HepG2 (cell line): ENCODE results near the gene MIEF1. TPM values are rescaled to one million over a fixed set of nuclear protein-coding genes. Genes with fewer than 3 reads are reported as not detected.
A peak's percentile ranks its signal among the peaks of the same experiment; 100 is the strongest.

ENCODE experiments used
- BHLHE40 ChIP-seq: IDR thresholded peaks from 2 replicates; pipeline ENCODE4 v1.6.1; 2011; ENCODE audit warnings: low read length, improper control_type of control experiment
- CEBPZ ChIP-seq: IDR thresholded peaks from 2 replicates; pipeline ENCODE4 v1.6.1; 2012; ENCODE audit warnings: low read length, improper control_type of control experiment
- ETS1 ChIP-seq: sonication (generic); formaldehyde crosslinking; IDR thresholded peaks from 2 replicates; pipeline ENCODE4 v1.4.0; 2020; ENCODE audit warnings: missing genetic modification reagents
- GATAD2A ChIP-seq: IDR thresholded peaks from 2 replicates; pipeline ENCODE4 v1.6.1; 2016
- HDAC6 ChIP-seq: fragments of 200-600 bp; sonication (generic); IDR thresholded peaks from 2 replicates; pipeline ENCODE4 v1.7.0; 2017; ENCODE audit warnings: mild to moderate bottlenecking, antibody characterized with exemption, low read length, low read depth
- HNRNPH1 ChIP-seq: fragments of 200-400 bp; formaldehyde crosslinking; optimal IDR thresholded peaks from 2 replicates; pipeline ENCODE3; 2017; ENCODE audit warnings: mild to moderate bottlenecking, low read depth, low read length
- KLF13 ChIP-seq: sonication (generic); formaldehyde crosslinking; IDR thresholded peaks from 2 replicates; pipeline ENCODE4 v1.4.0; 2020; ENCODE audit warnings: mild to moderate bottlenecking, missing genetic modification reagents
- MAFF ChIP-seq: IDR thresholded peaks from 2 replicates; pipeline ENCODE4 v1.6.1; 2011; ENCODE audit warnings: low read depth, low read length, improper control_type of control experiment
- RXRA ChIP-seq: sonication (generic); formaldehyde crosslinking; IDR thresholded peaks from 2 replicates; pipeline ENCODE4 v1.5.1; 2020; ENCODE audit warnings: missing genetic modification reagents
- RXRB ChIP-seq: IDR thresholded peaks from 2 replicates; pipeline ENCODE4 v1.6.1; 2016; ENCODE audit warnings: borderline replicate concordance, missing genetic modification reagents, missing compliant biosample characterization
- SMC3 ChIP-seq: IDR thresholded peaks from 2 replicates; pipeline ENCODE4 v1.6.1; 2011; ENCODE audit warnings: low read length, improper control_type of control experiment
- ZBTB3 ChIP-seq: sonication (generic); formaldehyde crosslinking; IDR thresholded peaks from 2 replicates; pipeline ENCODE4 v1.4.0; 2020; ENCODE audit warnings: low read depth, mild to moderate bottlenecking, moderate library complexity, missing genetic modification reagents, borderline replicate concordance
- ZBTB46 ChIP-seq: sonication (generic); formaldehyde crosslinking; IDR thresholded peaks from 2 replicates; pipeline ENCODE4 v1.4.0; 2020; ENCODE audit warnings: mild to moderate bottlenecking, missing genetic modification reagents, borderline replicate concordance
- ZFY ChIP-seq: sonication (generic); formaldehyde crosslinking; IDR thresholded peaks from 2 replicates; pipeline ENCODE4 v1.4.0; 2020; ENCODE audit warnings: missing genetic modification reagents
- ZNF205 ChIP-seq: IDR thresholded peaks from 2 replicates; pipeline ENCODE4 v1.6.1; 2018; ENCODE audit warnings: missing biosample characterization, missing genetic modification reagents
- ZNF354B ChIP-seq: sonication (generic); formaldehyde crosslinking; IDR thresholded peaks from 2 replicates; pipeline ENCODE4 v1.8.0; 2022; ENCODE audit warnings: mild to moderate bottlenecking, missing genetic modification reagents
- ZNF567 ChIP-seq: sonication (generic); formaldehyde crosslinking; IDR thresholded peaks from 2 replicates; pipeline ENCODE4 v1.8.1; 2023; ENCODE audit warnings: mild to moderate bottlenecking, missing genetic modification reagents, borderline replicate concordance
- ZNF878 ChIP-seq: sonication (generic); formaldehyde crosslinking; IDR thresholded peaks from 2 replicates; pipeline ENCODE4 v1.8.1; 2023; ENCODE audit warnings: mild to moderate bottlenecking, missing genetic modification reagents, moderate library complexity
- ZSCAN29 ChIP-seq: sonication (generic); formaldehyde crosslinking; conservative IDR thresholded peaks from 2 replicates; pipeline ENCODE4 v1.4.0; 2020; ENCODE audit warnings: mild to moderate bottlenecking, missing genetic modification reagents
- polyA plus RNA-seq, 8 experiments: library from polyadenylated mRNA; depleted of rRNA in 3 of 8; stranded (reverse) in 7 of 8; unstranded in 1 of 8; fragments of >200 nt; fragmentation: Illumina TruSeq in 4 of 8; extraction: Trizol in 4 of 8; gene quantifications; 2 replicates each; pipeline versions ENCODE4 v1.2.1 to v1.2.3, GENCODE V29; 2011 to 2016; ENCODE audit warnings: low read depth in 4 of 8, missing spikeins in 1 of 8, mixed read lengths in 1 of 8; ENCODE audit not compliant: insufficient read depth in 1 of 8
- total RNA-seq, 5 experiments: library from RNA; depleted of rRNA; stranded (reverse); fragments of >200 nt; fragmentation: Illumina TruSeq; extraction: Trizol; gene quantifications; 2 replicates each; pipeline ENCODE4 v1.2.3, GENCODE V29; 2016; ENCODE audit warnings: low read depth in 1 of 5
- TF ChIP-seq, protein P1 (sequence below): IDR thresholded peaks from 2 replicates; pipeline ENCODE4 v1.6.1; 2016; ENCODE audit warnings: missing genetic modification reagents, missing compliant biosample characterization
- TF ChIP-seq, protein P2 (sequence below): sonication (generic); formaldehyde crosslinking; IDR thresholded peaks from 2 replicates; pipeline ENCODE4 v1.4.0; 2020; ENCODE audit warnings: missing genetic modification reagents

Gene MIEF1
- total and polyA plus RNA-seq, 2 of the 13 experiments (the other 11 are each of a cell fraction or from before 2014, with no cell fraction given) = 21.7 to 34.8 TPM

GRCh38 chr22:39496131-39496838 is 5.8 kb upstream of the MIEF1 start (continued):
- TF ChIP-seq ZBTB46 (CRISPR knock-in tag) (no peak), ZNF567 (CRISPR knock-in tag) (no peak), RXRA (no peak), ETS1 (CRISPR knock-in tag) (no peak), RXRB (CRISPR knock-in tag) (0 out of 2 replicates have a peak, but pooled peaks have one; percentile 17), HDAC6 (no peak), MAFF (peak; percentile 33; the same call in 1 of the 2 replicates), ZNF878 (CRISPR knock-in tag) (0 out of 2 replicates have a peak, but pooled peaks have one; percentile 33), HNRNPH1 (no peak), ZNF354B (CRISPR knock-in tag) (no peak), SMC3 (peak; percentile 43; the same call in 1 of the 2 replicates), ZSCAN29 (CRISPR knock-in tag) (no peak), GATAD2A (CRISPR knock-in tag) (0 out of 2 replicates have a peak, but pooled peaks have one; percentile 29), KLF13 (no peak), ZBTB3 (CRISPR knock-in tag) (no peak), ZNF205 (no peak), CEBPZ (no peak), BHLHE40 (0 out of 2 replicates have a peak, but pooled peaks have one; percentile 28), ZFY (CRISPR knock-in tag) (peak; percentile 32)
- TF ChIP-seq, protein P1, sequence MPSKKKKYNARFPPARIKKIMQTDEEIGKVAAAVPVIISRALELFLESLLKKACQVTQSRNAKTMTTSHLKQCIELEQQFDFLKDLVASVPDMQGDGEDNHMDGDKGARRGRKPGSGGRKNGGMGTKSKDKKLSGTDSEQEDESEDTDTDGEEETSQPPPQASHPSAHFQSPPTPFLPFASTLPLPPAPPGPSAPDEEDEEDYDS (CRISPR knock-in tag) = no peak
- TF ChIP-seq, protein P2, sequence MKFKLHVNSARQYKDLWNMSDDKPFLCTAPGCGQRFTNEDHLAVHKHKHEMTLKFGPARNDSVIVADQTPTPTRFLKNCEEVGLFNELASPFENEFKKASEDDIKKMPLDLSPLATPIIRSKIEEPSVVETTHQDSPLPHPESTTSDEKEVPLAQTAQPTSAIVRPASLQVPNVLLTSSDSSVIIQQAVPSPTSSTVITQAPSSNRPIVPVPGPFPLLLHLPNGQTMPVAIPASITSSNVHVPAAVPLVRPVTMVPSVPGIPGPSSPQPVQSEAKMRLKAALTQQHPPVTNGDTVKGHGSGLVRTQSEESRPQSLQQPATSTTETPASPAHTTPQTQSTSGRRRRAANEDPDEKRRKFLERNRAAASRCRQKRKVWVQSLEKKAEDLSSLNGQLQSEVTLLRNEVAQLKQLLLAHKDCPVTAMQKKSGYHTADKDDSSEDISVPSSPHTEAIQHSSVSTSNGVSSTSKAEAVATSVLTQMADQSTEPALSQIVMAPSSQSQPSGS (CRISPR knock-in tag) = no peak
